HG03139 (cell line): ENCODE data around the gene SLC29A3.

Experiments used
- ATAC-seq: cut with Tn5 transposase; IDR thresholded peaks from one replicate; pipeline ENCODE4 v1.9.1; 2021; ENCODE audit not compliant: unreplicated experiment

Gene SLC29A3

GRCh38 chr10:71390461-71390835, 71.4 kb downstream of the SLC29A3 start:
- ATAC-seq, result no peak

DNA sequence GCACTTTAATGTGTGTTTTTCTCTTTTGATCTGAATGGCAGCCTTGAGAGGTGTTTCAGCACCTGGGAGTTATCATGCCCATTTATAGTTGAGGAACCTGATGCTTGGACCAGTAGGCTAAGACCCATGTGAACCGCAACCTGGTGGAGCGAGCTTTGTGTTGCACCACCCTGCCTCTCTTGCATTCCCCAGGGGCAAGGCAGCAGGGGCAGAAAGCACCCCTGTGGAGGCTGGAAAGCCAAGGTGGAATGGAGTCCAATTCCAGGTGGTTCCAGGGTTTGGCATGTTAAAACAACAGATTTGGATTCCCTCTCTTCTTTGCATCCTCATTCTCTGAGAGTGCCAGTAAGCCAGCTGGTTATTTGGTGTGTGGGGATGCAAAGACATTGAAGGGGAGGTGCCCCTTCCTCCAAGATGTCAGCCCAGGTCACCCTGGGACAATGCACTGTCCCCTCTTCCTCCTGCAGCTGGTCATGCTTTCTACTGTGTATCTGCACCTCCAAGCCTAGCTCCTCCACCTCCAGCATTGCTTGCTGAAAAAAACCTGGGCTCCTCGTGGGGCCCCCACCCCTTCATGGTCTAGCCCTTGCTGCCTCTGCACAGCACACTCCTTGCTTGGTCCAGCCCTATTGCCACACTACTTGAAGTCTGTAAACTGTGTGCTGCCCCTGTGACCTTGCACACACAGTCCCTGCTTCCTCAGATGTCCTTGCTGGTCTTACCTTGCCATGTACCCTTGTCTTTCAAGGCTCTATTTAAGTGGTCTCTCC, 72.0 kb downstream of the SLC29A3 start:
- no peak for ATAC-seq

DNA sequence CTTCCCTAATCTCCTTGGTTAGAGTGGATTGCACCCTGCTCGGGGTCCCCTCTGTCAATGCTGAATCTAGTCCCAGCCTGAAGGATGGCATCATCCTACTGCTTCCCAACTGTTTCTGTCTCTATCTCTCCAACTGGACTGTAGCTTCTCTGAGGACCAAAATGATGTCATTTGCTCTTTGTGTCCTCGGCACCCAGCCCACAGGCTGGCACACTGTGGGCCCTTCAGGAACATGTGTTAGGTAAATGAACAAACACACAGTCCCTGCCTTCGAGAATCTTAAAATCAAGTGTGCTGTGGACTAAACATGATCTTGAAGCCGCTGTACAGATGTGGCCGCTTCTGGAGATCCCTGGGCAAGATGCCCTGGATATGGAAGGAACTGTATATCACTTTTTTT, 72.6 kb downstream of the SLC29A3 start:
- no peak for ATAC-seq

DNA sequence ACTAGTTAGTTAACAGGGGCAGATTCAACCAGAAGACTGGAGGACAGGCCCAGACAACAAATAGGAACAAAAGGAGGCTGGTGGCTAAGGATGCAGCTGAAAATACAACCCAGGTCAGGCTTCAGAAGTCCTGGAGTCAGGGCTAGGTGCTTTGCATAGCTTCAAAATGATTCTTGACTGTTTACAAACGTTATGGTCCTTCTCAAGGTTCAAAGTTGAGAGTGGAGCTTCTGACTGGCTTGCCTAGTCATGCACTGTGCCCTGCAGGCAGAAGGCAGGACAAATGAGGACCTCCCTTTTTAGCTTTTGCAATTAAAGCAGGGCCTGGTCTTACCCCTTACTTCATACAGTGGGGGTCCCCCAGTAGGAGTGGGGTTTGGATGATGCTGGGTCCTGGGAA, 73.2 kb downstream of the SLC29A3 start:
- ATAC-seq, result no peak

- ATAC-seq, result no peak
Observed at GRCh38 chr10:71392791-71393781, 74.0 kb downstream of the SLC29A3 start.

- no peak for ATAC-seq
Observed at GRCh38 chr10:71393841-71394475, 74.9 kb downstream of the SLC29A3 start.

DNA sequence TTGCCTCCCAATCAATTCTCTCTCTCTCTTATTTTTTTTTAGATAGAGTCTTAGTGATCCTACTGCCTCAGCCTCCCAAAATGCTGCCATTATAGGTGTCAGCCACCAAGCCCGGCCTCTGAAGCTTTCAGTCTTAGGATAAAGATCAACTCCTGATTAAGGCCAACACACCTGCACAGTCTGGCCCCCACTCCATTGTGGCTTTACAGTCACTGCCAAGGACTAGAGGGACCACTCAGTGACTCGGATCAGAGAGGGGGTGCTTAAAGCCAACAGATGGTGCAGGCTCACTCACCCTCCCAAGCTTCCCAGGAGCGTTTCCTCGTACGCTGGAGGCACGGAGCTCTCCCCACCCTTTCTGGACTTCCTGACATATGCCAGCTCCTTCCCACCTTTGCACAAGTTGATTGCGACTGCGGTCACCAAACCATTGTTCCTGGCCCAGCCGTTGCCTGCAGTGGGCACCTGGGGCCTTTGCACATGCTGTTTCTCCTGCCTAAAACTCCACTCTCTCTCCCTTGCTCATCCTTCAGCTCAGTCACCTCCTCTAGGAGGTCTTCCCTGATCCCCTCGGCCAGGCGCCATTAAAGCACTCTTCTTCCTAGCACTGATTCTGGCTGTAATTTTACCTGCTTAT, 76.0 kb downstream of the SLC29A3 start:
- ATAC-seq, result no peak

DNA sequence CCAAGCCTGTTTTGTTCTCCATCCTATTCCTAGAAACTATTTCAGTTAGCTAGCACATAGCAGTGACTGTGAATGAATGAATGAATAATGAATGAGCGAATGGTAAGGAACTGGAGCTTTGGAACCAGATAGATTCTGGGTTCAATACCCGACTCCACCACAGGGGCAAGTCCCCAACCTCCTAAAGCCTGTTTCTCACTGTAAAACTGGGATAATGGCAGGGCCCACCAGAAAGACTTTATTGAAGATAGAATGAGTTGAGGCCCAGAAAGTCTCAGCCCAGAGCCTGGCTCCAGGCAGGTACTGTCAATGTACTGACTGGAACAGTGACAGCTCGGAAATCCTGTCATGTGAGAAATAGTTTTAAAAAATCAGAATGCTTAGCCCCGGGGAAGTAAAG, 76.6 kb downstream of the SLC29A3 start:
- no peak for ATAC-seq

DNA sequence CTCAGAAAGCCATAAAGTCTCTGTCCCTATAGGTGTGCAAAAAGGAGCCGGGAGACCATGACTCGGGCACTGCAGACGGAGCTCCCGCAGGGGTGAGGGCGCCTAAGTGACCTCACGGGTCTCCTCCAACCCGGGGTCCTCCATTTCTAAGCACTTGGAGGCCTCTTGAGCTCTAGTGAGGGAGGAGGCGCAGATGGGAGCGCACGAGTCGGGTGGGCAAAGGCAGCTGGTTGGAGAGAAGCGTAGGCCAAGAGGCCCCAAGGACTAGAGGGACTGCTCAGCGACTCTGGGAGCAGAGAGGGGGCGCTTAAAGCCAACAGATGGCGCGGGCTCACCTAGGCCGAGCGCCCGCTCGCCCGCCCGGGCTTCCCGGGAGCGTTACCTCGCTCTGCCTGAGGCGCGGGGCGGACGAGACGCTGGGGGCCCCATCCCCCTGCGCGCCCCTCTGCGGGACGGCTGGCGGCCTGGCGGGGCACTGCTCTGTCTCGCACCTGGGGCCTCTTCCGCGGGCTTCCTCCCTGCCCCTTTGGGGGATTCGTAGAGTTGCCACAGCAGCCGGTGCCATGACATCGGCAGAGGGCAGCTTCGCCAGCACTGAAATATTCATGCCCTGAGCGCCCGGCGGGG, 77.1 kb downstream of the SLC29A3 start:
- no peak for ATAC-seq

GRCh38 chr10:71396711-71397295, 77.7 kb downstream of the SLC29A3 start, which contains the start of gene CDH23:
TSS of gene CDH23 (plus strand) at chr10:71396920. CDS start at chr10:71439832, 42,912 bp downstream.
- ATAC-seq, result no peak

GRCh38 chr10:71397296-71398212, 78.5 kb downstream of the SLC29A3 start:
- no peak for ATAC-seq

GRCh38 chr10:71398976-71399375, 79.9 kb downstream of the SLC29A3 start:
- ATAC-seq, result no peak

GRCh38 chr10:71399946-71400345, 80.9 kb downstream of the SLC29A3 start:
- no peak for ATAC-seq

- no peak for ATAC-seq
Observed at GRCh38 chr10:71401056-71401455, 82.0 kb downstream of the SLC29A3 start.

DNA sequence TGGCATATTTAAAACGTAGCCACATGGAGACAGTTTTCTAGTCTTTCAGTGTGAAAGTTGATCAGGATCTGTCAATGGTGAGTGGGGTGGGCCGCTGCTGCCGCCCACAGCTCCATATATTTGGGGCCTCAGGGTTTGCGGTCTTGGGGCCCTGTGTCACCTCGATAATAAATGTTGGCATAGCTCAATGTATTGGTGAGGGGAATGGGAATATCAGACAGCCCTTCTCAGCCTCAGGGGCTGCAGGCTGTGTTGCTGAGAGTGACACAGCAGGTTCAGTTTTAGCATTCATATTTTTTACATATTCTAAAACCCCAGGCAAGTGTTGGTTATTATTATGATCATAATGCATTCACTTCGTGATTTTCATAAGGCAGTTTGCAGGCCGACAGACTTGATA, 82.9 kb downstream of the SLC29A3 start:
- ATAC-seq, result no peak

- no peak for ATAC-seq
Observed at GRCh38 chr10:71404503-71405295, 85.6 kb downstream of the SLC29A3 start.

GRCh38 chr10:71406878-71407277, 87.8 kb downstream of the SLC29A3 start:
- no peak for ATAC-seq
